Hematopoietic multipotent progenitor cell treated with erythropoietin and hydrocortisone succinate and interleukin-3 and kit ligand, for 15 days (in vitro differentiated cells): Measurements from ENCODE around the gene RPL37.
"Not testable (repeated sequence)": the region's sequence is repeated elsewhere in the genome, so short reads cannot be mapped to it uniquely, and the experiment has no call there.

Experiments
- DNase-seq: peaks from one replicate; pipeline ENCODE4 v3.0.0-alpha.2; 2015; ENCODE audit warnings: low spot score

RPL37 gene

GRCh38 chr5:40833712-40834229 lies 1.3 kb downstream of the RPL37 start:
- no peak for DNase-seq

GRCh38 chr5:40832345-40832744 lies 2.7 kb downstream of the RPL37 start:
- no peak for DNase-seq

GRCh38 chr5:40831346-40832210 lies 3.4 kb downstream of the RPL37 start:
- DNase-seq = no peak

GRCh38 chr5:40829748-40830533 lies 5.1 kb downstream of the RPL37 start:
- DNase-seq = no peak

- no peak for DNase-seq
Observed at GRCh38 chr5:40828690-40829661, 6.0 kb downstream of the RPL37 start.

GRCh38 chr5:40828021-40828631 lies 6.9 kb downstream of the RPL37 start:
- no peak for DNase-seq

GRCh38 chr5:40827188-40827977 lies 7.6 kb downstream of the RPL37 start:
- no peak for DNase-seq

GRCh38 chr5:40826489-40827187 lies 8.4 kb downstream of the RPL37 start:
- DNase-seq = no peak

- DNase-seq = not testable (repeated sequence)
Observed at GRCh38 chr5:40825461-40826043, 9.5 kb downstream of the RPL37 start.

GRCh38 chr5:40823459-40823858 lies 11.6 kb downstream of the RPL37 start:
- no peak for DNase-seq

- no peak for DNase-seq
Observed at GRCh38 chr5:40813698-40814281, 21.2 kb downstream of the RPL37 start.

GRCh38 chr5:40812125-40812524 lies 22.9 kb downstream of the RPL37 start:
- DNase-seq = no peak

- DNase-seq = peak; percentile 70
Observed at GRCh38 chr5:40801771-40802562, 33.1 kb downstream of the RPL37 start.

GRCh38 chr5:40799258-40799657 lies 35.8 kb downstream of the RPL37 start:
- DNase-seq = peak; percentile 17

- no peak for DNase-seq
Observed at GRCh38 chr5:40798801-40799210, 36.2 kb downstream of the RPL37 start.

- peak; percentile 91 for DNase-seq
Observed at GRCh38 chr5:40798012-40798800, 36.8 kb downstream of the RPL37 start, which contains the start of gene PRKAA1. Gene PRKAA1, minus strand, starts transcription at chr5:40798374. Its CDS starts 185 bp downstream, at chr5:40798189.
